ENCODE results near the gene PLXNA4.

PLXNA4 gene

DNA sequence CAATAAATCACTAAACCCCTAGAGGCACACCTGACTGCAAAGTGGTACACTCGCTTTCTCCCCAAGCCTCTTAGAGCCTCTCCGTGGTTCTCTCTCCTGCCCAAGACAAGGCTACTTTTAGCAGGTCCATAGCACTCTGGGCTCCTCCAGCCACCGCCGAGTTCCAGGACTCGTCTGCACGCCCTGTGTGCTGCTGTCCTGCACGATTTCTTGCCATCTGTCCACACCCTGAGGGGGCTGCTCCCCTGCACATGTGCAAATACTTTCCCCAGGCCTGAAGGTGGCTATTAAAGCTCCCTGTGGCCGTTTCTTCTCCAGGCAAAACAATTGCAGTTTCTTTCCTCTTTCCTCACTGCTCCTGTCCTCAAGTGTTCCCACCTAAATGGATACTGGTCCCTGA lies 414.3 kb downstream of the PLXNA4 start:
- no peaks in the 10 kb centered on the region for H3K36me3 Mint-ChIP-seq
- no peak overlapping the region for H3K4me3 Mint-ChIP-seq
- H3K27ac Mint-ChIP-seq, result no peak overlapping the region
- DNase-seq (ENCODE audit: low spot score in 2 of 2), result no peak
- no peak for ATAC-seq (ENCODE audit: low read depth)
- peaks cover 5% of the 10 kb centered on the region for H3K27me3 Mint-ChIP-seq
- no peaks in the 10 kb centered on the region for H3K4me1 Mint-ChIP-seq
- no peaks in the 10 kb centered on the region for H3K9me3 Mint-ChIP-seq

DNA sequence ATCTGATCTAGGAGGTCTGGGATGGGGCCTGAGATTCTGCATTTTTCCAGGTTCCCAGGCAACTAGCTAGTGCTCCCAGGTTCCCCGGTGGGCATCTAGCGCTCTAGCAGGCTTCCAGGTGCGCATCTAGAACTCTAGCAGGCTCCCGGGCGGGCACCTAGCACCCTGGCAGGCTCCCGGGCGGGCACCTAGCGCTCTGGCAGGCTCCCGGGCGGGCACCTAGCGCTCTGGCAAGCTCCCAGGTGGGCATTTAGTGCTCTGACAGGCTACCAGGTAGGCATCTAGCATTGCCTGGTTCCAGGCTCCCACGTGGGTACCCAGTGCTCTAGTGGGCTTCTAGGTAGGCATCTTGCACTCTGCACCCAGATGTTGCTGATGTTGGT lies 414.7 kb downstream of the PLXNA4 start:
- H3K36me3 Mint-ChIP-seq, result no peaks in the 10 kb centered on the region

DNA sequence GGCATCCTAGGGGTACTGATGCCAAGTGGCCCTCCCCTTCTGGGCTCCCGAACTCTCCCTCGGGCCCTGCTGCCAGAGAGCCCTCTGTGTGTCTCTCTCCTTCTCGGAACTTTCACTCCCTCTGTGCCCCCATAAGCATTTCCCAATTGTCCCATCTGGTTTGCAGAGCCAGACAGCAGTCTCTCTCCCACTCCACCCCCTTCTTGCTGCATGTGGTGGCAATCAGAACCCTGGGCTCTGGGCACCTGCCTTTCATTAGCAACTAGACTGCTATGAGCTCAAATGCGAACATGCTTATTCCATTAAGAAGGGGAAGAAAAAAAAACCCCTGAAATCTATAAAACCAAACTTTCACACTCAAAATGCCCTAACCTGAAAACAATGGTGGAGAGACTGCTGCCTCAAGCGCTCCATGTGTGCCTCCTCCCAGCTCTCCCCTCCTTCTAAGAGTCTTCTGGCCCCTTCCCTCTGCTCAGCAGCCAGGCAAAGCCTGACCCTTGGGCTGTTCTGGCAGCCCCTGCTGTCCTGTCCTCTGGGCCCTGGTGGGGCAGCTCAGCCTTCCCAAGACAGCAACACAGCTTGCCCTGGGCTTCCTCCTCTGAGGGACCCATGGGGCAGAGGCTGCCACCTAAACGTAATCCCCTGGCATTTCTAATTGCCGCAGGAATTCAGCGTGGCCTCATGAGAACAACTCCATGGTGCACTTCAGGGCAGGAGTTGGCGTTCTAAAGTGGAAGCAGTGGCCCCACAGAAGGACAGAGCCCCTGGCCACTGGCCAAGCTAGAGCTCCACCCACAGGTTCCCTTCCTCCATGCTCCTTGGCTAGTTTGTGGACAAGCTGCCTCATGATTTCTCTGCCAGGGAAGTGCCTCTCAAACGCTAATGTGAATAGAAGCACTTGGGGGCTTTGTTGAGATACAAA lies 415.4 kb downstream of the PLXNA4 start:
- H3K27me3 Mint-ChIP-seq, result peaks cover 5% of the 10 kb centered on the region
- DNase-seq (ENCODE audit: low spot score in 2 of 2) (no peak), ATAC-seq (ENCODE audit: low read depth) (no peak)
- no peaks in the 10 kb centered on the region for H3K9me3 Mint-ChIP-seq
- H3K4me1 Mint-ChIP-seq, result no peaks in the 10 kb centered on the region
- H3K27ac Mint-ChIP-seq, result no peak overlapping the region
- no peaks in the 10 kb centered on the region for H3K36me3 Mint-ChIP-seq
- no peak overlapping the region for H3K4me3 Mint-ChIP-seq

More for the DNA sequence above, 414.7 kb downstream of the PLXNA4 start:
- no peak for ATAC-seq (ENCODE audit: low read depth)
- Mint-ChIP-seq H3K4me1 (no peaks in the 10 kb centered on the region), H3K9me3 (no peaks in the 10 kb centered on the region), H3K27me3 (peaks cover 5% of the 10 kb centered on the region), H3K27ac (no peak overlapping the region), H3K4me3 (no peak overlapping the region)
- DNase-seq (ENCODE audit: low spot score in 2 of 2), result no peak

DNA sequence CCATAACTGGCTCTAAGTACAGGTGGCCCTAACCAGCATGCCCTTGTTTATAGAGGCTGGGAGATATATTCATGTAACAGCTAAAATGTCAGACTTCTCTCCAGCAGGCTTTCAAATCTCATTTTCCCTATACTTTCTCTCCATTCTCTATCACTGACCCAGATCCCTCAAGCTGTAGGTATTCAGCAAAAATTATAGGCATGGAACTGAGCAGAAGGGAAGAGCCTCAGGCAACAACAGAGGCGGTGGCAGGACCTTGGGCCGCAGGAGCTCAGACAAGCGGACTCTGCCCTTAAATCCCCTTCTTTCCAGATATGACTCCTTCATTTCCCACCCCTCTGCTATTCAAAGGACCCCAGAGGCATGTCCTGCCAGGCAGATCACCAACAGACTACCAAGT lies 417.4 kb downstream of the PLXNA4 start:
- H3K4me3 Mint-ChIP-seq, result no peak overlapping the region
- ATAC-seq (ENCODE audit: low read depth), result no peak
- peaks cover 5% of the 10 kb centered on the region for H3K27me3 Mint-ChIP-seq
- no peaks in the 10 kb centered on the region for H3K36me3 Mint-ChIP-seq
- H3K9me3 Mint-ChIP-seq, result no peaks in the 10 kb centered on the region
- DNase-seq (ENCODE audit: low spot score in 2 of 2), result no peak
- H3K4me1 Mint-ChIP-seq, result no peaks in the 10 kb centered on the region
- H3K27ac Mint-ChIP-seq, result no peak overlapping the region

DNA sequence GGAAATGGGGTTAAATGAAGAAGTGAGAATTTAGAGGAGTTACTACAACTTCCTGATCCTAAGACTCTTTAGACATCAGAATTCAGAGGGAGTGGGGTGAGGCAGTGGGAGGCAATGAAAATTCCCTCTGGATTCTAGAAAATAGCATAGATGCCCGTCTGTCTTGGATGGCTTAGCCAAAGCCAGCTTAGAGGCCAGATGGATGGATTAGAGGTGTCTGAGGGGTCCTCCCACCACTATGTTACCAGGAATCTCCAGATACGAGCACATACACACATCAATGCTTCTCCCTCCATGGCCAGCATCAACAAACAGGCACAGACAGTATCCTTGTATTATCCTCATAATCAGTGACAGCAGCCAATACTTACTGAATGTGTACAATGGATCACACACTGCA lies 418.1 kb downstream of the PLXNA4 start:
- Mint-ChIP-seq H3K36me3 (no peaks in the 10 kb centered on the region), H3K27ac (no peak overlapping the region), H3K4me3 (no peak overlapping the region), H3K4me1 (no peaks in the 10 kb centered on the region), H3K27me3 (peaks cover 7% of the 10 kb centered on the region), H3K9me3 (no peaks in the 10 kb centered on the region)
- DNase-seq (ENCODE audit: low spot score in 2 of 2), result no peak
- ATAC-seq (ENCODE audit: low read depth), result no peak

DNA sequence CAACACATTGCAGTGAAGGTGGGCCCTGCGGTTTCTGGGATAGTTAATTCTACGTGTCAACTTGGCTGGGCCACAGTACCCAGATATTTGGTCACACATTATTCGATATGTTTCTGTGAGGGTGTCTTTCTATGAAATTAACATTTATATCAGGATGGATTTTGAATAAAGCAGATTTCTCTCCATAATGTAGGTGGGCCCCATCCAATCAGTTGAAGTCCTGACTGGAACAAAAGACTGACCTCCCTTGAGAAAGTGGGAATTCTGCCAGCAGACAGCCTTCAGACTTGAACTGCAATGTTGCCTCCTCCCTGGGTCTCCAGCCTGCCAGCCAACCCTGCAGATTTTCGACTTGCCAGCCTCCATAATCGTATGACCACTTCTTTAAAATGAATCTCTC lies 420.6 kb downstream of the PLXNA4 start:
- DNase-seq (ENCODE audit: low spot score in 2 of 2) (no peak), ATAC-seq (ENCODE audit: low read depth) (no peak)
- Mint-ChIP-seq H3K36me3 (no peaks in the 10 kb centered on the region), H3K9me3 (peaks cover 4% of the 10 kb centered on the region), H3K27ac (no peak overlapping the region), H3K4me3 (no peak overlapping the region), H3K4me1 (no peaks in the 10 kb centered on the region), H3K27me3 (peaks cover 8% of the 10 kb centered on the region)

DNA sequence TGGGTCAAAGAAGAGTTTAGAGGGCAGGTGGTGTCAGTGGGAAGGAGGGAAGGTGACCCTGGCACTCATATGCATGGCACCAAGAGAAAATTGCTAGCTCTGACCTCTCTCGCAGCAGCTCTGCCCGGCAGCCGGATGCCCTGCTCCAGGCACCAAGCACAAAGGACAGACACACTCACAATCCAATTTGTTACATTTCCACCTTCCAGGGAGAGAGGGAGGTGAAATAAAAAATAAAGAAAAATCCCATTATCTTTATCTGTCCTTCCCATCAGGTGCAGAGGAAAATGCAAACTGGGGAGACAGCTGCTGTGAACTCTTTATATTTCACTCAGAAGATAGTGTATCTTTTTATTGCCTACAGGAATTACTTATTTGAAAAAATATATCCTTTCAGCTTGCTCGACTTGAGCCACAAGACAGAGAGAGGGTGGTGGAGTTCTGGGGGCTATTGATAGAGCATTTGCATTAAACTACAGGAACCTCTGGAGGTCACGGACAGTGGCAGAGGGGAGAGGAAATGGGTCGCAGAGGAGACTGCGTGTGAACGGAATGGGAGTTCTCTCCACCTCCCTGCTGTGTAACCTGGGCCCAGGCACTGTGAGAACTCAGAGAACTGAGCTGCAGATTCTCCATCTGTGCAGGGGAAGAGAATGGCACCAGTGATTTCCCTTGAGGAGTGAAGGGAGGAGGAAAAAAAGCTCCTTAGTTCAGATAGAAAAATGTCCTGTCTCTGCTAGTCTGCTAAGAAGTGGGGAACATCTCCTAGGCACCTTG lies 421.4 kb downstream of the PLXNA4 start:
- ATAC-seq (ENCODE audit: low read depth), result no peak
- H3K27ac Mint-ChIP-seq, result no peak overlapping the region
- peaks cover 8% of the 10 kb centered on the region for H3K27me3 Mint-ChIP-seq
- DNase-seq (ENCODE audit: low spot score in 2 of 2), result no peak
- H3K4me3 Mint-ChIP-seq, result no peak overlapping the region
- no peaks in the 10 kb centered on the region for H3K4me1 Mint-ChIP-seq
- peaks cover 4% of the 10 kb centered on the region for H3K9me3 Mint-ChIP-seq
- no peaks in the 10 kb centered on the region for H3K36me3 Mint-ChIP-seq

DNA sequence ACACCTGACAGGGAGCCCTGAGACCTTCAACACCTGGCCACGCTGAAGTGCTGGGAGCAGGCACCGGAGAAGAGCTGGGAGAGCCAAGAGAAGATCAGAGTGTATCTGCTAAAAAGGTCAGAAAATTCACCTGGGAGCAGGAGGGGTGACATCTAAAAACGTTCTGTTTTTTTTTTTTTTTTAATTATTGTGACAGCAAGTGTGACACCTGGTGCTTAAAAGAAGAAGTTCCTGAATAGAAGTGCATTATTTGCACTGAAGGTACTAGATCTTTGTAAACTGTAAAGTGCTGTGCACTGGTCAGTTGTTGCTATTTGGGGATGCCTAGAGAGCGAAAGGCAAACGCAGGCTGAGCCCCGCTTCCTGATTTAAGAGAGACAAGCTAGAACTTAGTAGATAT lies 422.0 kb downstream of the PLXNA4 start:
- Mint-ChIP-seq H3K27me3 (peaks cover 11% of the 10 kb centered on the region), H3K4me3 (no peak overlapping the region), H3K36me3 (no peaks in the 10 kb centered on the region), H3K4me1 (no peaks in the 10 kb centered on the region), H3K9me3 (peaks cover 5% of the 10 kb centered on the region), H3K27ac (no peak overlapping the region)
- no peak for ATAC-seq (ENCODE audit: low read depth)
- DNase-seq (ENCODE audit: low spot score in 2 of 2), result no peak

DNA sequence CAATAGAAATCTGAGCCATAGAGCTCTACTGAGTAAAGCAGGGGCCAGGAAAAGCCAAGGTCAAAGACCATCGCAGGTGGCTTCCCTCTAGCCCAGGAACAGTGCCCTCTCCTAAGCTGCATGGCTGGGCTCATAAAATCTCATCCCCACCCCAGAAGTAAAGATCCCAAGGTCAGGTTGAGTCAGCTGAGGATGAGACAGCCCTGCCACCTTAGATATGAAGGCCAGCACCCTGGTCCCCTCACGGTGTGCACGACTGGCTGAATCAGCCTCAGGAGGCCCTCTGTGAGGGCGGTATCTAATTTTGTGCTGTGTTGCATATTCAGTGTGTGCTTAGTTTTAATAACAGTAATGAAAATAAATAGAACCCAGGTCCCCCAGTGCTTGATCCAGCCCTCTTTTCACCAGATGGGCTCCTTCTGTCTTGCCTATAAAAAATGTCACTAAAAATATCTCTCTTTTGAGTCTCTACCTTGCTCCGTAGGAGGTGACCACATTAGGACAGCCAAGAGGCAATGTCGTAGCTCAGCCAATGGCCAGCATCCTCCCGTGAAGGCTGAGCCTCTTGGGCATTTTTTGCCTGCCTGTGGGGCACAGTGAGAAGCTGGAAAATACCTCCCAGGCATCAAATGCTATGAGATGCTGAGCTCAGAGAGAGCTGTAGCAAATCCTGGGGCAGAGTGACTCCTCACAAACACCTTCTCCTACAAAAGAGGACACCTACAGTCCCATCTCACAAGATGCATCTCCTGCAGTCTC lies 424.0 kb downstream of the PLXNA4 start:
- Mint-ChIP-seq H3K36me3 (no peaks in the 10 kb centered on the region), H3K4me1 (no peaks in the 10 kb centered on the region), H3K9me3 (peaks cover 5% of the 10 kb centered on the region), H3K27ac (no peak overlapping the region), H3K4me3 (no peak overlapping the region), H3K27me3 (peaks cover 11% of the 10 kb centered on the region)
- DNase-seq (ENCODE audit: low spot score in 2 of 2) (no peak), ATAC-seq (ENCODE audit: low read depth) (no peak)

DNA sequence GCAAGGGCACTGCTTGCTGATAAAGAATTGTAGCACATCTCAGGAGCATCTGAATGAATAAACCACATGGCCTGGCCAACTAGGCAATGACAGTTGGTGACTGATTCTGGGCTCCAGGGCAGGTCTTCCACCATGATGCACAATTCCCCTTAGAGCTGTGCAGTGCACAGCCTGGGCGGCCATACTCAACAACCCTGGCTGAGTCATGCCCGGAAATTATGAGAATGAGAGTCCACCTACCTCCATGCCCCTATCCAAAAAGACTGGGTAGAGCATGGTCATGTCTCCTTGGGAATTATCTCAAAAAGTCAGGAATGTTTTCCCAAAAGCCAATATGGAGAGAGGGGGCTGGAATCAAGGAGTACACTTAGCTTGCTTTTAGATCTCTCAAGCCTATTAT lies 425.6 kb downstream of the PLXNA4 start:
- H3K27me3 Mint-ChIP-seq, result peaks cover 11% of the 10 kb centered on the region
- no peaks in the 10 kb centered on the region for H3K4me1 Mint-ChIP-seq
- ATAC-seq (ENCODE audit: low read depth) (no peak), DNase-seq (ENCODE audit: low spot score in 2 of 2) (no peak)
- peaks cover 5% of the 10 kb centered on the region for H3K9me3 Mint-ChIP-seq
- no peak overlapping the region for H3K27ac Mint-ChIP-seq
- no peaks in the 10 kb centered on the region for H3K36me3 Mint-ChIP-seq
- H3K4me3 Mint-ChIP-seq, result no peak overlapping the region

DNA sequence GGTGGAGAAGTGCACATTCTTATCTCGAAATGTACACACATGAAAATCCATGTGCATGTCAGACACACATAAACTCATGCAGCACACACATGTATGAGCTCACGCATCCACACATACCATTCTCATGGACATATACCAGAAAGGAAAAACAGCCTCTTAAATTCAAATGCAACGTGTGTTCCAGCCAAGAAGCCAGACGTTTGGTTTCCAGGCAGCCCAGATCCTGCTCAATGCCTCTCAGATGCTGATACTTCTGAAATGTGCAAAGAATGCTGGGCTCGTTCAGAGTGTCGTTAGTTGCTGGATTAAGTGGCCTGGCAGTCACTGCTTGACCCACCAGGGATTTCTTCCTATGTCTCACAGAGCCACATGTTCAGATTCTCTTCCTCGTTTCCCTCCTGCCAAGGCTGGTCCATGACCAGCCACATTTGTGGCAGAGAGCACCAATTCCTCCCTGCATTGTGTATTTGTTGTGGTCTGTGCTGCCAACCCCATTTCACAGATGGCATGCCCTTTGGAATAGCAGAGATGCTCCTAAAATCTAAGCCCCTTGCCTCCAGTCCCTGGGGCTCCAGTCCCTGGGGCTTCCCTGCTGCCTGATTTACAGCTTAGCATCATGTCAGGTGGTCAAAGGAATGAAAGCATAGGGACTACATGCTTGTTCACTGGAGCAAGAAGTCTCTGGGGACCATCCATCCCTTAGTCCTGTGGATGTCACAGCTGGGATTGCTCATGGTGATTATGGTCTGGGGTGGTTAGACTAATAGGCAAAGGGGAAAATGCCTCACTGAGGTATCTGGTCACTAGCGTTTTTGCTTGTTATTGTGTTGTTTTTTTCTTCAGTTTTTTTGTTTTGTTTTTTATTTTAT lies 426.6 kb downstream of the PLXNA4 start:
- Mint-ChIP-seq H3K27me3 (peaks cover 13% of the 10 kb centered on the region), H3K9me3 (peaks cover 5% of the 10 kb centered on the region), H3K27ac (no peak overlapping the region), H3K4me3 (no peak overlapping the region), H3K4me1 (no peaks in the 10 kb centered on the region), H3K36me3 (no peaks in the 10 kb centered on the region)
- ATAC-seq (ENCODE audit: low read depth) (no peak), DNase-seq (ENCODE audit: low spot score in 2 of 2) (no peak)

DNA sequence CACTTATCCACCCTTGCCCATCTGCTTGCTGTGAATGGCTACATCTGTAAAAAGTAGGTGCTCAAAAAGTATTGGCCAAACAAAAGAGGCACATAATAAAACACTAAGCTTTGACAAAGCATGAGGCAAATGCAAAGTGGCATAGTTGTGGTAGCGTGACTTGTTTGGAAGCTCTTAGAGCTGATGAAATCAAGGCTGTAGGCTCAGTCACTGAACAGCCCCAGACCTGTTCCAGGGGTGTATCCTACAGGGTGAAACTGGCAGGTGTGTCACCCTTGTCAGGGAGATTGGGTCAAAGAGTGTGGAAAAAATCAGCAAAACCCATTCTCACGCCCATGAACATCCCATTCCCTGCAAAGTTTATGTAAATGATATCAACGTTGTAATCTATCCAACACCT lies 427.4 kb downstream of the PLXNA4 start:
- Mint-ChIP-seq H3K27ac (no peak overlapping the region), H3K36me3 (no peaks in the 10 kb centered on the region), H3K4me3 (no peak overlapping the region), H3K4me1 (no peaks in the 10 kb centered on the region), H3K27me3 (peaks cover 14% of the 10 kb centered on the region), H3K9me3 (peaks cover 5% of the 10 kb centered on the region)
- ATAC-seq (ENCODE audit: low read depth) (no peak), DNase-seq (ENCODE audit: low spot score in 2 of 2) (no peak)

DNA sequence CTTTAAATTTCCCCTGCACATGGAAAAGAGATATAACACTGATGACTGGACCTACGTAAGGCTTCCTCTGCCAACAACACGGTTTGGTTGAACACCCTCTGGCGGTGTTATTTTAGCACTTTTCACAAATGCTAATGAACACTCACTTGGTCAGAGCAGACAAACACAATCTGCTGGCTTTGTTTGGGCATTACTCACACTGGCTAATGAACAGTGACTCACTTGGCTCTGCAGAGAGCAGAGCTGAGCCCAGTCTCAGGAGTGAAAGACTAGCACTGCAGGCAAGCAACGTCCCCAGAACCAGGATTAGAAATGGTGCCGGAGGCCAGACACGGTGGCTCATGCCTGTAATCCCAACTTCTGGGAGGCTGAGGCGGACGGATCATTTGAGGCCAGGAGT lies 430.8 kb downstream of the PLXNA4 start:
- peaks cover 7% of the 10 kb centered on the region for H3K27me3 Mint-ChIP-seq
- no peak for ATAC-seq (ENCODE audit: low read depth)
- no peak overlapping the region for H3K4me3 Mint-ChIP-seq
- no peak for DNase-seq (ENCODE audit: low spot score in 2 of 2)
- no peaks in the 10 kb centered on the region for H3K36me3 Mint-ChIP-seq
- H3K27ac Mint-ChIP-seq, result no peak overlapping the region
- H3K9me3 Mint-ChIP-seq, result peaks cover 2% of the 10 kb centered on the region
- H3K4me1 Mint-ChIP-seq, result no peaks in the 10 kb centered on the region
